Hepatocyte (in vitro differentiated cells): ENCODE results near the gene RAB38. TPM values are rescaled to one million over a fixed set of nuclear protein-coding genes. Genes with fewer than 3 reads are reported as not detected.

Source experiments
- DNase-seq: peaks from one replicate; pipeline ENCODE4 v3.0.0-alpha.2; 2016; ENCODE audit warnings: low spot score
- H2AFZ ChIP-seq: fragments of 200-600 bp; sonication (generic); 2 replicates; pipeline ENCODE4 v1.6.0; 2016; ENCODE audit warnings: antibody characterized with exemption, mild to moderate bottlenecking
- H3K27ac ChIP-seq: fragments of 200-600 bp; sonication (generic); 2 replicates; pipeline ENCODE4 v1.5.1; 2016; ENCODE audit warnings: mild to moderate bottlenecking
- H3K27me3 ChIP-seq: fragments of 200-600 bp; sonication (generic); 2 replicates; pipeline ENCODE4 v1.6.1; 2016
- H3K36me3 ChIP-seq: fragments of 200-600 bp; sonication (generic); replicated peaks from 2 replicates; pipeline ENCODE4 v1.5.1; 2016; ENCODE audit warnings: low read depth; ENCODE audit not compliant: insufficient read depth
- H3K4me1 ChIP-seq: fragments of 200-600 bp; sonication (generic); 2 replicates; pipeline ENCODE4 v1.5.1; 2016; ENCODE audit warnings: mild to moderate bottlenecking, moderate library complexity; ENCODE audit not compliant: insufficient read depth
- H3K4me2 ChIP-seq: fragments of 200-600 bp; sonication (generic); 2 replicates; pipeline ENCODE4 v1.6.0; 2016
- H3K4me3 ChIP-seq: fragments of 200-600 bp; sonication (generic); 2 replicates; pipeline ENCODE4 v1.5.1; 2016; ENCODE audit warnings: mild to moderate bottlenecking
- H3K79me2 ChIP-seq: fragments of 200-600 bp; sonication (generic); 2 replicates; pipeline ENCODE4 v1.6.0; 2017; ENCODE audit warnings: mild to moderate bottlenecking
- H3K9me2 ChIP-seq: fragments of 200-600 bp; sonication (generic); replicated peaks from 2 replicates; pipeline ENCODE4 v1.6.0; 2017; ENCODE audit warnings: mild to moderate bottlenecking; ENCODE audit not compliant: insufficient read depth
- H3K9me3 ChIP-seq: fragments of 200-600 bp; sonication (generic); 2 replicates; pipeline ENCODE4 v1.5.1; 2016; ENCODE audit warnings: low read depth, mild to moderate bottlenecking
- H4K20me1 ChIP-seq: fragments of 200-600 bp; sonication (generic); 2 replicates; pipeline ENCODE4 v1.6.0; 2016; ENCODE audit warnings: mild to moderate bottlenecking; ENCODE audit not compliant: insufficient read depth, poor library complexity, severe bottlenecking
- CTCF ChIP-seq: fragments of 200-600 bp; sonication (generic); IDR thresholded peaks from 2 replicates; pipeline ENCODE4 v1.5.1; 2016; ENCODE audit warnings: antibody characterized with exemption, mild to moderate bottlenecking; ENCODE audit not compliant: poor library complexity
- EZH2 ChIP-seq: fragments of 200-600 bp; sonication (generic); IDR thresholded peaks from 2 replicates; pipeline ENCODE4 v1.6.1; 2016; ENCODE audit warnings: antibody characterized with exemption, mild to moderate bottlenecking, borderline replicate concordance
- EZH2phosphoT487 ChIP-seq: fragments of 200-600 bp; sonication (generic); IDR thresholded peaks from one replicate; pipeline ENCODE4 v1.6.1; 2018; ENCODE audit warnings: antibody characterized with exemption, mild to moderate bottlenecking, low read depth, moderate library complexity; ENCODE audit not compliant: unreplicated experiment, severe bottlenecking
- WGBS: methylation state at CpG from one replicate; pipeline ENCODE4 v1.1.6; 2016; ENCODE audit warnings: low lambda C conversion rate; ENCODE audit errors: missing lambda C conversion rate; 5-methylcytosine and 5-hydroxymethylcytosine counted together
- polyA plus RNA-seq: library from polyadenylated mRNA; unstranded; fragments of >200 nt; fragmentation: Nextera tagmentation; extraction: Ambion mirVana; gene quantifications from 2 replicates; pipeline ENCODE4 v1.2.1, GENCODE V29; 2016
- total RNA-seq: library from RNA; depleted of rRNA; stranded (reverse); fragments of >200 nt; gene quantifications from 2 replicates; pipeline ENCODE4 v1.2.3, GENCODE V29; 2014

RAB38 gene
- total and polyA plus RNA-seq, 2 experiments from 2014 or later: 14.6 to 14.8 TPM

GRCh38 chr11:88146106-88146505 lies 29.1 kb downstream of the RAB38 start:
- no peaks in the 10 kb centered on the region for H3K79me2 ChIP-seq

GRCh38 chr11:88139865-88140264 lies 35.4 kb downstream of the RAB38 start:
- H3K27ac ChIP-seq: no peak overlapping the region
- H3K79me2 ChIP-seq: no peaks in the 10 kb centered on the region
- H3K4me3 ChIP-seq: no peak overlapping the region
- no peaks in the 10 kb centered on the region for H3K4me1 ChIP-seq
- H3K27me3 ChIP-seq: no peaks in the 10 kb centered on the region
- H4K20me1 ChIP-seq: no peaks in the 10 kb centered on the region
- no peaks in the 10 kb centered on the region for H3K9me2 ChIP-seq
- no peak for DNase-seq
- H3K9me3 ChIP-seq: no peaks in the 10 kb centered on the region
- no peak overlapping the region for H2AFZ ChIP-seq
- no peaks in the 10 kb centered on the region for H3K36me3 ChIP-seq
- WGBS: 40% methylated on average over 1 of the region's 1 CpG
- TF ChIP-seq CTCF: no peak
- TF ChIP-seq EZH2phosphoT487: no peak
- no peak for TF ChIP-seq EZH2
- H3K4me2 ChIP-seq: no peak overlapping the region

More at GRCh38 chr11:88146106-88146505, 29.1 kb downstream of the RAB38 start:
- 92% methylated on average over 1 of the region's 1 CpG for WGBS
- Histone ChIP-seq H3K27me3 (no peaks in the 10 kb centered on the region), H4K20me1 (no peaks in the 10 kb centered on the region), H3K27ac (no peak overlapping the region), H3K4me3 (no peak overlapping the region), H3K36me3 (no peaks in the 10 kb centered on the region), H3K9me2 (no peaks in the 10 kb centered on the region), H3K4me1 (no peaks in the 10 kb centered on the region), H2AFZ (no peak overlapping the region), H3K4me2 (no peak overlapping the region), H3K9me3 (no peaks in the 10 kb centered on the region)
- TF ChIP-seq EZH2 (no peak), EZH2phosphoT487 (no peak), CTCF (no peak)
- no peak for DNase-seq

- H4K20me1 ChIP-seq: no peaks in the 10 kb centered on the region
- H3K27ac ChIP-seq: peak overlapping the region; percentile 58
- no peaks in the 10 kb centered on the region for H3K36me3 ChIP-seq
- H3K9me2 ChIP-seq: no peaks in the 10 kb centered on the region
- WGBS: 85% methylated on average over 3 of the region's 3 CpGs
- H3K27me3 ChIP-seq: no peaks in the 10 kb centered on the region
- no peaks in the 10 kb centered on the region for H3K79me2 ChIP-seq
- no peaks in the 10 kb centered on the region for H3K9me3 ChIP-seq
- H2AFZ ChIP-seq: no peak overlapping the region
- no peaks in the 10 kb centered on the region for H3K4me1 ChIP-seq
- no peak overlapping the region for H3K4me3 ChIP-seq
- no peak for TF ChIP-seq EZH2
- TF ChIP-seq EZH2phosphoT487: no peak
- no peak for TF ChIP-seq CTCF
- DNase-seq: peak; percentile 38
- no peak overlapping the region for H3K4me2 ChIP-seq
Measured at GRCh38 chr11:88131764-88132470, 43.3 kb downstream of the RAB38 start.
